H1 (cell line): Measurements from ENCODE around the gene RREB1. TPM values are rescaled to one million over a fixed set of nuclear protein-coding genes. Genes with fewer than 3 reads are reported as not detected.

Source experiments
- CTCF ChIA-PET: fragments of 300-600 bp; sonication (Branson Sonifier 250); formaldehyde crosslinking; loops from one replicate; lab custom pipeline; 2021; ENCODE audit not compliant: partially characterized antibody; lab: Charles Lee
- POLR2A ChIA-PET: fragments of 300-600 bp; sonication (Branson Sonifier 250); formaldehyde crosslinking; loops from one replicate; lab custom pipeline; 2021; ENCODE audit warnings: inconsistent platforms; ENCODE audit not compliant: partially characterized antibody; lab: Charles Lee
- DNase-seq, 2 experiments: peaks; one replicate each; pipeline versions ENCODE4 v3.0.0 to v3.0.0-alpha.2; 2010 to 2022; ENCODE audit warnings: low spot score in 2 of 2, low read depth in 1 of 2, mixed read lengths in 1 of 2
- FAIRE-seq: peaks from 2 replicates; lab custom pipeline; 2011; peaks lifted over from hg19 to GRCh38; lab: Jason Lieb, UNC
- H2AFZ ChIP-seq: 2 replicates; pipeline ENCODE4 v1.8.1; 2012; ENCODE audit warnings: low read length, inconsistent platforms
- H2AK5ac ChIP-seq: 2 replicates; pipeline ENCODE4 v1.6.1; 2013; ENCODE audit warnings: low read depth, low read length
- H2BK120ac ChIP-seq: replicated peaks from 2 replicates; pipeline ENCODE3; 2013; ENCODE audit warnings: low read depth, low read length, inconsistent platforms
- H2BK12ac ChIP-seq: 2 replicates; pipeline ENCODE4 v1.6.1; 2013; ENCODE audit warnings: low read depth, low read length
- H2BK15ac ChIP-seq: 2 replicates; pipeline ENCODE4 v1.6.1; 2013; ENCODE audit warnings: low read length
- H2BK20ac ChIP-seq: 2 replicates; pipeline ENCODE4 v1.6.1; 2013; ENCODE audit warnings: low read length
- H2BK5ac ChIP-seq: 2 replicates; pipeline ENCODE4 v1.6.1; 2013; ENCODE audit warnings: low read depth, low read length
- H3K14ac ChIP-seq: 2 replicates; pipeline ENCODE4 v1.6.1; 2013; ENCODE audit warnings: inconsistent platforms; ENCODE audit not compliant: insufficient read length
- H3K18ac ChIP-seq: 2 replicates; pipeline ENCODE4 v1.6.1; 2013; ENCODE audit warnings: low read length; ENCODE audit errors: extremely low read depth
- H3K23ac ChIP-seq: 2 replicates; pipeline ENCODE4 v1.6.1; 2013; ENCODE audit warnings: inconsistent platforms; ENCODE audit not compliant: insufficient read length
- H3K23me2 ChIP-seq: 2 replicates; pipeline ENCODE4 v1.6.1; 2013; ENCODE audit warnings: low read depth, low read length
- H3K27ac ChIP-seq: 2 replicates; pipeline ENCODE4 v1.6.1; 2011; ENCODE audit warnings: low read depth, low read length, inconsistent platforms
- H3K27me3 ChIP-seq, 4 experiments: replicated peaks in 1 of 4; 1 replicate in 1 of 4; 2 replicates in 3 of 4; pipeline versions ENCODE4 v1.6.1 to v1.8.1; 2011 to 2013; ENCODE audit warnings: low read length in 3 of 4, mild to moderate bottlenecking in 3 of 4, inconsistent platforms in 2 of 4, mixed read lengths in 2 of 4, moderate library complexity in 1 of 4; ENCODE audit not compliant: control insufficient read depth in 3 of 4, insufficient read depth in 3 of 4; ENCODE audit errors: extremely low read depth in 1 of 4
- H3K36me3 ChIP-seq, 4 experiments: 2 replicates each; pipeline versions ENCODE4 v1.6.1 to v1.8.1; 2011 to 2013; ENCODE audit warnings: mild to moderate bottlenecking in 4 of 4, low read length in 3 of 4, moderate library complexity in 2 of 4, control low read depth in 1 of 4, inconsistent platforms in 1 of 4; ENCODE audit not compliant: insufficient read depth in 4 of 4, control insufficient read depth in 2 of 4
- H3K4ac ChIP-seq: replicated peaks from 2 replicates; pipeline ENCODE3; 2013; ENCODE audit warnings: low read length, low read depth, mixed read lengths, inconsistent platforms; ENCODE audit not compliant: insufficient read length
- H3K4me1 ChIP-seq, 4 experiments: replicated peaks in 1 of 4; 1 replicate in 1 of 4; 2 replicates in 3 of 4; pipeline versions ENCODE4 v1.6.1 to v1.8.1; 2011 to 2013; ENCODE audit warnings: low read length in 3 of 4, inconsistent platforms in 2 of 4, mixed read lengths in 1 of 4; ENCODE audit not compliant: insufficient read depth in 4 of 4, control insufficient read depth in 3 of 4
- H3K4me2 ChIP-seq, 2 experiments: 2 replicates each; pipeline versions ENCODE4 v1.6.1 to v1.8.1; 2011 to 2013; ENCODE audit warnings: low read depth in 2 of 2, low read length in 2 of 2, control low read depth in 1 of 2, inconsistent platforms in 1 of 2, mild to moderate bottlenecking in 1 of 2; ENCODE audit not compliant: insufficient read depth in 1 of 2
- H3K4me3 ChIP-seq, 4 experiments: fragments of 200-600, 300-600 bp in 1 of 4; sonication (generic), shearing (Covaris generic), sonication (Bioruptor Twin) in 1 of 4; 2 replicates each; pipeline versions ENCODE4 v1.5.1 to v1.8.1; 2011 to 2016; ENCODE audit warnings: low read length in 4 of 4, low read depth in 3 of 4, control low read depth in 2 of 4, inconsistent platforms in 2 of 4, mild to moderate bottlenecking in 2 of 4, mixed read lengths in 1 of 4, moderate library complexity in 1 of 4; ENCODE audit not compliant: insufficient read depth in 2 of 4; ENCODE audit errors: extremely low read depth in 1 of 4
- H3K56ac ChIP-seq: replicated peaks from 2 replicates; pipeline ENCODE3; 2013; ENCODE audit warnings: low read depth, mild to moderate bottlenecking, mixed read lengths, low read length, inconsistent platforms; ENCODE audit not compliant: insufficient read length
- H3K79me1 ChIP-seq: 2 replicates; pipeline ENCODE4 v1.6.1; 2013; ENCODE audit warnings: low read depth, low read length, control low read depth
- H3K79me2 ChIP-seq, 2 experiments: 2 replicates each; pipeline versions ENCODE4 v1.6.1 to v1.8.1; 2012 to 2013; ENCODE audit warnings: low read length in 2 of 2, mild to moderate bottlenecking in 2 of 2, inconsistent platforms in 1 of 2; ENCODE audit not compliant: insufficient read depth in 2 of 2, control insufficient read depth in 1 of 2
- H3K9ac ChIP-seq, 4 experiments: replicated peaks in 1 of 4; 1 replicate in 1 of 4; 2 replicates in 3 of 4; pipeline versions ENCODE4 v1.6.1 to v1.8.1; 2011 to 2013; ENCODE audit warnings: low read depth in 3 of 4, low read length in 3 of 4, control low read depth in 2 of 4, mild to moderate bottlenecking in 2 of 4, moderate library complexity in 2 of 4, inconsistent platforms in 1 of 4; ENCODE audit errors: extremely low read depth in 1 of 4
- H3K9me3 ChIP-seq, 2 experiments: 2 replicates each; pipeline versions ENCODE4 v1.6.1 to v1.8.1; 2012 to 2013; ENCODE audit warnings: mild to moderate bottlenecking in 2 of 2, moderate library complexity in 2 of 2, control low read depth in 1 of 2, inconsistent platforms in 1 of 2, low read depth in 1 of 2, low read length in 1 of 2, mixed read lengths in 1 of 2; ENCODE audit not compliant: insufficient read depth in 2 of 2
- H4K20me1 ChIP-seq, 2 experiments: replicated peaks in 1 of 2; 2 replicates each; pipeline versions ENCODE3 to v1.8.1; 2011 to 2013; ENCODE audit warnings: inconsistent platforms in 2 of 2, low read length in 2 of 2, mild to moderate bottlenecking in 1 of 2; ENCODE audit not compliant: insufficient read depth in 2 of 2, control insufficient read depth in 1 of 2
- H4K5ac ChIP-seq: 2 replicates; pipeline ENCODE4 v1.6.1; 2013; ENCODE audit warnings: low read length, low read depth, mixed read lengths, inconsistent platforms; ENCODE audit not compliant: insufficient read length
- H4K8ac ChIP-seq: 2 replicates; pipeline ENCODE4 v1.8.0; 2013; ENCODE audit warnings: mild to moderate bottlenecking, moderate library complexity, low read length, inconsistent platforms; ENCODE audit not compliant: insufficient read depth; ENCODE audit errors: extremely low read depth
- H4K91ac ChIP-seq: replicated peaks from 2 replicates; pipeline ENCODE3; 2013; ENCODE audit warnings: low read length, mixed read lengths, inconsistent platforms; ENCODE audit not compliant: insufficient read length
- CBX5 ChIP-seq: fragments of 300-800, 300-1000 bp; sonication (generic); IDR thresholded peaks from 2 replicates; pipeline ENCODE4 v1.7.1; 2016; ENCODE audit warnings: antibody characterized with exemption, low read length, low read depth
- CHD1 ChIP-seq: IDR thresholded peaks from 2 replicates; pipeline ENCODE4 v1.6.1; 2012; ENCODE audit warnings: low read depth, low read length, improper control_type of control experiment
- CREB1 ChIP-seq: IDR thresholded peaks from 2 replicates; pipeline ENCODE4 v1.6.1; 2012; ENCODE audit warnings: inconsistent platforms
- NANOG ChIP-seq: IDR thresholded peaks from 2 replicates; pipeline ENCODE4 v1.6.1; 2011; ENCODE audit warnings: low read length, low read depth, mild to moderate bottlenecking, inconsistent platforms; ENCODE audit not compliant: insufficient read depth, poor library complexity, severe bottlenecking
- NRF1 ChIP-seq: IDR thresholded peaks from 2 replicates; pipeline ENCODE4 v1.6.1; 2011; ENCODE audit warnings: mild to moderate bottlenecking, low read depth, low read length, improper control_type of control experiment
- PHF8 ChIP-seq: fragments of 200-600 bp; sonication (generic); conservative IDR thresholded peaks from 2 replicates; pipeline ENCODE4 v1.7.1; 2012; ENCODE audit warnings: low read depth, mild to moderate bottlenecking, inconsistent platforms, low read length, moderate library complexity
- RXRA ChIP-seq: IDR thresholded peaks from 2 replicates; pipeline ENCODE4 v1.6.1; 2011; ENCODE audit warnings: low read depth, mild to moderate bottlenecking, low read length, moderate library complexity; ENCODE audit not compliant: insufficient read depth
- SIX5 ChIP-seq: IDR thresholded peaks from 2 replicates; pipeline ENCODE4 v1.6.1; 2011; ENCODE audit warnings: mild to moderate bottlenecking, low read depth, low read length
- SUZ12 ChIP-seq: fragments of 200-600 bp; sonication (generic); IDR thresholded peaks from 2 replicates; pipeline ENCODE4 v1.6.1; 2012; ENCODE audit warnings: mild to moderate bottlenecking, inconsistent platforms, low read length, moderate library complexity, mixed read lengths
- WGBS, 2 experiments: shearing (Covaris generic) in 1 of 2; methylation state at CpG; one replicate each; pipeline versions ENCODE4 v1.1.6 to v1.1.7; 2013 to 2015; ENCODE audit warnings: low lambda C conversion rate in 2 of 2, mixed read lengths in 2 of 2, inconsistent platforms in 1 of 2, low coverage in 1 of 2, missing lambda C conversion rate in 1 of 2; ENCODE audit not compliant: insufficient replicate concordance in 2 of 2, insufficient coverage in 1 of 2, insufficient read length in 1 of 2; ENCODE audit errors: extremely low coverage in 1 of 2, missing lambda C conversion rate in 1 of 2; 5-methylcytosine and 5-hydroxymethylcytosine counted together
- polyA plus RNA-seq, 7 experiments: library from polyadenylated mRNA; depleted of rRNA in 3 of 7; stranded (reverse) in 5 of 7; unstranded in 2 of 7; fragments of >200 nt in 5 of 7; fragments of 200-250 nt in 2 of 7; gene quantifications; 1 replicate in 5 of 7; 2 replicates in 1 of 7; 4 replicates in 1 of 7; pipeline versions ENCODE4 v1.2.1 to v1.2.3, GENCODE V29; 2011 to 2013; ENCODE audit warnings: missing spikeins in 2 of 7, mixed read lengths in 2 of 7
- total RNA-seq: library from RNA; stranded (reverse); fragmentation: NEBNext Ultra II Directional; extraction: Animal tissue kit (Norgen Biotek cat#: 25700); gene quantifications from 2 replicates; pipeline ENCODE4 v1.2.1, GENCODE V29; 2021
- TF ChIP-seq, protein P1 (sequence below): IDR thresholded peaks from 2 replicates; pipeline ENCODE4 v1.6.1; 2011; ENCODE audit warnings: low read length, improper control_type of control experiment

Gene RREB1
- total and polyA plus RNA-seq, 2 of the 8 experiments (the other 6 are each of a cell fraction or from before 2014, with no cell fraction given), result 3.9 to 34.7 TPM

- no peak overlapping the region for H3K23ac ChIP-seq
- peak overlapping the region; percentile 6 for H4K91ac ChIP-seq
- peaks cover 2 to 3% of the 10 kb centered on the region in 2 experiments for H4K20me1 ChIP-seq
- H2AK5ac ChIP-seq, result no peak overlapping the region
- H4K8ac ChIP-seq, result no peak overlapping the region
- no peaks in the 10 kb centered on the region for H3K9me3 ChIP-seq
- no peak overlapping the region for H3K4ac ChIP-seq
- CTCF ChIA-PET, result interaction anchor here (1.0 to 1.1 kb wide), 2 partner anchors 29 to 46 kb away, joined by 3 read pairs; no protein-coding TSS in a partner anchor
- H3K79me2 ChIP-seq, result peaks cover 0 to 55% of the 10 kb centered on the region in 2 experiments; a peak in 2 of 4 replicates
- H4K5ac ChIP-seq, result no peak overlapping the region
- H3K36me3 ChIP-seq, result no peaks in the 10 kb centered on the region; a peak in 1 of 8 replicates
- no peaks in the 10 kb centered on the region for H3K27me3 ChIP-seq
- 88% methylated on average over 7 of the region's 7 CpGs; no CpG with 5 or more reads in 1 of the 2 experiments for WGBS, 2 experiments
- no peak overlapping the region for H2BK120ac ChIP-seq
- H2BK20ac ChIP-seq, result no peak overlapping the region
- no peak overlapping the region for H2AFZ ChIP-seq
- no peak overlapping the region; a peak in 1 of 4 replicates for H3K4me2 ChIP-seq
- H3K4me3 ChIP-seq, result no peak overlapping the region
- no peaks in the 10 kb centered on the region; the same call in 1 of the 2 replicates for H3K23me2 ChIP-seq
- DNase-seq (no peak), FAIRE-seq (no peak)
- H3K18ac ChIP-seq, result no peak overlapping the region; the same call in 1 of the 2 replicates
- no peak overlapping the region for H3K56ac ChIP-seq
- peaks cover 20% of the 10 kb centered on the region for H3K79me1 ChIP-seq
- no peak overlapping the region; a peak in 1 of 7 replicates for H3K9ac ChIP-seq
- no peak overlapping the region for H3K14ac ChIP-seq
- TF ChIP-seq CHD1 (no peak), NRF1 (no peak), NANOG (no peak), SIX5 (no peak), PHF8 (no peak), RXRA (no peak), CREB1 (no peak), CBX5 (no peak), SUZ12 (no peak)
- TF ChIP-seq, protein P1, sequence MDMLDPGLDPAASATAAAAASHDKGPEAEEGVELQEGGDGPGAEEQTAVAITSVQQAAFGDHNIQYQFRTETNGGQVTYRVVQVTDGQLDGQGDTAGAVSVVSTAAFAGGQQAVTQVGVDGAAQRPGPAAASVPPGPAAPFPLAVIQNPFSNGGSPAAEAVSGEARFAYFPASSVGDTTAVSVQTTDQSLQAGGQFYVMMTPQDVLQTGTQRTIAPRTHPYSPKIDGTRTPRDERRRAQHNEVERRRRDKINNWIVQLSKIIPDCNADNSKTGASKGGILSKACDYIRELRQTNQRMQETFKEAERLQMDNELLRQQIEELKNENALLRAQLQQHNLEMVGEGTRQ, result no peak
- TF ChIP-seq, all 59 proteins: peak for 0
- H3K4me1 ChIP-seq, result peaks cover 0 to 26% (median 21%) of the 10 kb centered on the region in 4 experiments
- H2BK15ac ChIP-seq, result no peak overlapping the region
- H2BK5ac ChIP-seq, result peak overlapping the region; percentile 27
- no peak overlapping the region for H3K27ac ChIP-seq
- H2BK12ac ChIP-seq, result peak overlapping the region; percentile 60; the same call in 1 of the 2 replicates
- POLR2A ChIA-PET, result no interaction called here
Observed at GRCh38 chr6:7172649-7173048, 64.9 kb downstream of the RREB1 start.
